HepG2 (cell line): ENCODE data around the gene TCFL5. TPM values are rescaled to one million over a fixed set of nuclear protein-coding genes. Genes with fewer than 3 reads are reported as not detected.

Source experiments
- AGO2 ChIP-seq: fragments of 200-400 bp; formaldehyde crosslinking; optimal IDR thresholded peaks from 2 replicates; pipeline ENCODE3; 2017; ENCODE audit warnings: mild to moderate bottlenecking, low read depth, low read length, moderate library complexity
- BCL3 ChIP-seq: sonication (generic); formaldehyde crosslinking; IDR thresholded peaks from 2 replicates; pipeline ENCODE4 v1.5.1; 2020; ENCODE audit warnings: mild to moderate bottlenecking, missing genetic modification reagents, moderate library complexity
- HNRNPL ChIP-seq: fragments of 200-400 bp; formaldehyde crosslinking; IDR thresholded peaks from 2 replicates; pipeline ENCODE4 v1.6.1; 2017; ENCODE audit warnings: mild to moderate bottlenecking, low read depth, low read length
- MYNN ChIP-seq: sonication (generic); formaldehyde crosslinking; IDR thresholded peaks from 2 replicates; pipeline ENCODE4 v1.4.0; 2020; ENCODE audit warnings: mild to moderate bottlenecking, low read depth, missing genetic modification reagents
- NFIB ChIP-seq: sonication (generic); formaldehyde crosslinking; IDR thresholded peaks from 2 replicates; pipeline ENCODE4 v1.9.0; 2021; ENCODE audit warnings: missing genetic modification reagents, mild to moderate bottlenecking, borderline replicate concordance
- RAD51 ChIP-seq: fragments of 450-650 bp; IDR thresholded peaks from 2 replicates; pipeline ENCODE4 v1.6.1; 2016; ENCODE audit warnings: borderline replicate concordance
- RBFOX2 ChIP-seq: fragments of 200-400 bp; formaldehyde crosslinking; IDR thresholded peaks from 2 replicates; pipeline ENCODE4 v1.6.1; 2017; ENCODE audit warnings: low read depth, mild to moderate bottlenecking, low read length
- TAF1 ChIP-seq: sonication (generic); formaldehyde crosslinking; IDR thresholded peaks from 2 replicates; pipeline ENCODE4 v1.4.0; 2020; ENCODE audit warnings: missing genetic modification reagents
- TRIM24 ChIP-seq: sonication (generic); formaldehyde crosslinking; IDR thresholded peaks from 2 replicates; pipeline ENCODE4 v1.8.0; 2022; ENCODE audit warnings: mild to moderate bottlenecking, missing genetic modification reagents
- ZBTB38 ChIP-seq: sonication (generic); formaldehyde crosslinking; IDR thresholded peaks from 2 replicates; pipeline ENCODE4 v1.5.1; 2020; ENCODE audit warnings: mild to moderate bottlenecking, missing genetic modification reagents
- ZHX2 ChIP-seq, 2 experiments: sonication (generic) in 1 of 2; formaldehyde crosslinking in 1 of 2; IDR thresholded peaks; 2 replicates each; pipeline versions ENCODE4 v1.6.1 to v1.9.0; 2014 to 2022; ENCODE audit warnings: antibody characterized with exemption in 1 of 2, borderline replicate concordance in 1 of 2, inconsistent platforms in 1 of 2, low read depth in 1 of 2, missing genetic modification reagents in 1 of 2
- ZMYM2 ChIP-seq: sonication (generic); formaldehyde crosslinking; IDR thresholded peaks from 2 replicates; pipeline ENCODE4 v1.8.0; 2022; ENCODE audit warnings: mild to moderate bottlenecking, missing genetic modification reagents
- ZNF101 ChIP-seq: sonication (generic); formaldehyde crosslinking; IDR thresholded peaks from 2 replicates; pipeline ENCODE4 v1.4.0; 2020; ENCODE audit warnings: mild to moderate bottlenecking, low read depth, missing genetic modification reagents, borderline replicate concordance
- ZNF24 ChIP-seq: fragments of 450-650 bp; IDR thresholded peaks from 2 replicates; pipeline ENCODE4 v1.6.1; 2017; ENCODE audit warnings: antibody characterized with exemption, mild to moderate bottlenecking
- polyA plus RNA-seq, 8 experiments: library from polyadenylated mRNA; depleted of rRNA in 3 of 8; stranded (reverse) in 7 of 8; unstranded in 1 of 8; fragments of >200 nt; fragmentation: Illumina TruSeq in 4 of 8; extraction: Trizol in 4 of 8; gene quantifications; 2 replicates each; pipeline versions ENCODE4 v1.2.1 to v1.2.3, GENCODE V29; 2011 to 2016; ENCODE audit warnings: low read depth in 4 of 8, missing spikeins in 1 of 8, mixed read lengths in 1 of 8; ENCODE audit not compliant: insufficient read depth in 1 of 8
- total RNA-seq, 5 experiments: library from RNA; depleted of rRNA; stranded (reverse); fragments of >200 nt; fragmentation: Illumina TruSeq; extraction: Trizol; gene quantifications; 2 replicates each; pipeline ENCODE4 v1.2.3, GENCODE V29; 2016; ENCODE audit warnings: low read depth in 1 of 5
- TF ChIP-seq, protein P1 (sequence below): sonication (generic); formaldehyde crosslinking; IDR thresholded peaks from 2 replicates; pipeline ENCODE4 v1.4.0; 2020; ENCODE audit warnings: missing genetic modification reagents

TCFL5 gene
- total and polyA plus RNA-seq, 2 of the 13 experiments (the other 11 are each of a cell fraction or from before 2014, with no cell fraction given) = 14.8 to 20.0 TPM

- TF ChIP-seq, protein P1, sequence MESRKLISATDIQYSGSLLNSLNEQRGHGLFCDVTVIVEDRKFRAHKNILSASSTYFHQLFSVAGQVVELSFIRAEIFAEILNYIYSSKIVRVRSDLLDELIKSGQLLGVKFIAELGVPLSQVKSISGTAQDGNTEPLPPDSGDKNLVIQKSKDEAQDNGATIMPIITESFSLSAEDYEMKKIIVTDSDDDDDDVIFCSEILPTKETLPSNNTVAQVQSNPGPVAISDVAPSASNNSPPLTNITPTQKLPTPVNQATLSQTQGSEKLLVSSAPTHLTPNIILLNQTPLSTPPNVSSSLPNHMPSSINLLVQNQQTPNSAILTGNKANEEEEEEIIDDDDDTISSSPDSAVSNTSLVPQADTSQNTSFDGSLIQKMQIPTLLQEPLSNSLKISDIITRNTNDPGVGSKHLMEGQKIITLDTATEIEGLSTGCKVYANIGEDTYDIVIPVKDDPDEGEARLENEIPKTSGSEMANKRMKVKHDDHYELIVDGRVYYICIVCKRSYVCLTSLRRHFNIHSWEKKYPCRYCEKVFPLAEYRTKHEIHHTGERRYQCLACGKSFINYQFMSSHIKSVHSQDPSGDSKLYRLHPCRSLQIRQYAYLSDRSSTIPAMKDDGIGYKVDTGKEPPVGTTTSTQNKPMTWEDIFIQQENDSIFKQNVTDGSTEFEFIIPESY = 0 out of 2 replicates have a peak, but pooled peaks have one; percentile 5
- 0 out of 2 replicates have a peak, but pooled peaks have one; percentile 50 for TF ChIP-seq TRIM24
- TF ChIP-seq ZHX2 (IDR thresholded peaks at IDR 0.05; ENCODE audit: low read depth) = no peak
- TF ChIP-seq ZHX2 (CRISPR knock-in tag; IDR thresholded peaks at IDR 0.05; ENCODE audit: borderline replicate concordance) = no peak
- TF ChIP-seq ZNF101 (CRISPR knock-in tag) = no peak
- TF ChIP-seq NFIB (CRISPR knock-in tag) = 0 out of 2 replicates have a peak, but pooled peaks have one; percentile 51
- peak; percentile 74 for TF ChIP-seq RBFOX2
- 0 out of 2 replicates have a peak, but pooled peaks have one; percentile 46 for TF ChIP-seq ZMYM2
- no peak for TF ChIP-seq RAD51
- TF ChIP-seq AGO2 = peak; percentile 10
- no peak for TF ChIP-seq MYNN
- TF ChIP-seq HNRNPL = peak; percentile 74
- TF ChIP-seq TAF1 (CRISPR knock-in tag) = 0 out of 2 replicates have a peak, but pooled peaks have one; percentile 22
- TF ChIP-seq ZNF24 = no peak
- TF ChIP-seq BCL3 (CRISPR knock-in tag) = peak; percentile 8; the same call in 1 of the 2 replicates
- TF ChIP-seq ZBTB38 (CRISPR knock-in tag) = 0 out of 2 replicates have a peak, but pooled peaks have one; percentile 60
These were observed 63.7 kb downstream of the TCFL5 start (continued) for GRCh38 chr20:62797671-62798532.
